ENCODE data around the gene NTM.
"Not testable (repeated sequence)": the region's sequence is repeated elsewhere in the genome, so short reads cannot be mapped to it uniquely, and the experiment has no call there.

NTM gene

DNA sequence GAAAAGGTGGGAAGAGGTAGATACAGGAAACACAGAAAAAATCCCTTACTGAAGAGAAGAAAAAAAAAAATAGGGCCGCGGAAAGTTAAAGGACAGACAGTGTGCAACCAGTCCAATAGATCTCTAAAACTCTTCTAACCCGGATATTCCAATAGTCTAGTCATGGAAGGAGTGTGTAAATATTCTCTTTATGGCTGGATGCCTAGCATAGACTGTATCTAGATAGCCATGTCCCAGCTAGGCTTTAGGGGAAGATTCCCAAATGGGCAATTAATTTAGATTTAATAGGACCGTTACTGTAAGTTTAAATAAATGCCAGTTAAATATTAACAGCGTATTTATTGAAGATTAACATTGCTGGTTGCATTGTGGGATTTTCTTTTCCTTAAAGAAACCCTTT is 532.7 kb downstream of the NTM start:
- no peak for DNase-seq

DNA sequence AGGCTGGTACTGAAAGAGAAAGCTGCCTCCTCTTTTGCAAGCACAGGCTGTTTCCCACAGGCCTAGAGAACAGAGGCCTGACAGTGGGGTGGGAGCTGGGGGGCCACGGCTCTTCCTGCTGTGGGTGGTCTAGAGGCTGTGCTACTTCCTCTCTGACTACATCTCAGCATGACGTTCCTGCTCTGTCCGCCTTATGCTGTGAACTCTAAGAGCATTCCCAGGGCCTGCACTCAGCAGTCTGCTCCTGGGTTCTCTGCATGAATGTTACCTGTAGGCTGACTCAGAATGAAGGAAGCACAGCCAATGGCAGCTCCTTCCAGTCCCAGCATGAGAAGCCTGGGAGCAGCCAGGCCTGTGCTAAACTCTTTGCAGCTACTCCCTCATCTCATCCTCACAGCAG is 534.3 kb downstream of the NTM start:
- no peak for DNase-seq

DNA sequence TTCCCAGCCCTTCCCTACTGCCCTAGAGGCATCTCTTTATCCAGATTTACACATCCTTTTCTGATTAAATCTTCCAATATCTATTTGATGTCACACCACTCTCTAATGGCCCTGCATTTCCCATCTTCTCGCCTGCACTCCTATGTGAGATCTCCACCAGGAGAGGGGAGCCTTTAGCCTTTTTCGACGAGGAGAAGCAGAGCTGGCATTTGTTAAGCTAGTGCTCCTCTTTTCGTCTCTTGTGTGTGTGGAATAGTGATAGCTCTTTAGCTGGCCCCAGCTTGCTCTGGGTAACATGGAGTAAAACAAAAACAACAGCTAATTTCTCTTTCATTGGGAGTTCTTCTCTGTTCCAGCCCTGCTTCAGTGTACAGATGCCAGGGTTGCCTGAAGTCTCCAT is 536.5 kb downstream of the NTM start:
- no peak for DNase-seq

DNA sequence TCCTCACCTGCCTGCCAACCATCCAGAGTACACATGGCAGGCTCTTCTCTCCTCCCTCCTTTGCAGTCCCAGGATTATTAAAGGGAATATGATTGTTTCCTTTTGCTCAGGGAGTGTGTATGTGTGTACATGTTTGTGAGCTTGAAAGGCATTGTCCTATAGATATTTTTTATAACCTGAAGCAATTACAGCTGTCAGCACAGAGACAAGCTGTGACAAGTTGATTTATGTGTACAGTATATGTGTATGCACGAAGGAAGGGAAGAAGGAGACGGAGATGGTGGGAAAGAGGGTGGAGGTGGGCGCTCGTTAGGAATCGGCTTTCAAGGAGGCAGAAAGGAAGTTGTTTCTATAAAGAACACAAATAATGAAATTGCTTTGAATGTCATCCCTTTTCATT is 537.0 kb downstream of the NTM start:
- no peak for DNase-seq

DNA sequence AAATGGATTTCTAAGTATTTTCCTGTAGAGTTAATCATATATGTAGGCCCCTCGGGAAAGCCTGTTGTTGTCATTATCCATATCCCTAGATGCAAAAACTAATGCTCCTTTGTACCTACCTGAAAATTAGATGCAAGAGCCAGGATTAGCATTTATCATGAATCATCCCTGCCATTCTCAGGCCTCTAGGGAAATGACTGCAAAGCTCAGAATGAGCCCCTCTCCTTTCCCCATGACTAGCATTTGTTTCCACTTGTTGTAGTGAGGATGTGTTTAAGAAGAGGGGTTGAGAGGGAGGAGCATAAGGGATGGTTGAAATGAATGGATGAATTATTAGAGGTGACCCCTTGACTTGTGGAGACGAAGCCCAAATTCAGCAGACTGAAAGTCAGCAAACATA is 537.9 kb downstream of the NTM start:
- DNase-seq, result no peak

DNA sequence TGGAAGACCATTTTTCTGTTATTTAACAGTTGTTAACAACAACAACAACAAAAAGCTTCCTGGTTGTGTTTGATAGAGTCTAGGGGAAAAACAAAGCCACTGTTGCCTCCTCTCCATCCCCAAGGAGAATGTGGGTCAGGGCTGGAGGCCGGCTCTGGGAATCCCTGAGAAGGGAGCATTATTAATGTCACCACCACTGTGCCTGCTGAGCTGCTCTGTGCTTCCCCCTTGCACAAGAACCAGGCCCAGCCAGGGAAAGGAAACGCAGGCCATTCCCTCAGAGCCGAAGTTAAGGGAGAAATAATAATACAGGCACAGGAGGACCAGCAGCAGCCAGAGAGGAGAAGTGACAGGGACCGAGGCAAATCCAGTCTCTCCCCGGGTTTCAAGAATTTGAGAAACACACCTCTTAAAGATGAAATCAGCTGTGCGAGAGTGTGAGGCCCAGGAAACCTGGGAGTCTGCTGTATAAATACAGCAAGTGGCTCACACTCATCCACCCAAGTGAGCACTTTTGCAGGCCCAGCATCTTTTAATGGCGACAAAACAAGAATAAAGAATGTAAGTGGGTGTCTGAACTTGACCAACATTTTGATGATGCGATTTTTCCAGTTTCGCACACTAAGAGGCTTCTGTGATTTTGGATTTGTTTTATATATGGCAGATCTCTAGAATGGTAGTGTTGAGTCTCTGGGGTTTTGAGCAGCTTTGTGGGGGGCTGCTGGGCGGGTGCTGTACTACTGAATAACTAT is 539.2 kb downstream of the NTM start:
- DNase-seq, result no peak

DNA sequence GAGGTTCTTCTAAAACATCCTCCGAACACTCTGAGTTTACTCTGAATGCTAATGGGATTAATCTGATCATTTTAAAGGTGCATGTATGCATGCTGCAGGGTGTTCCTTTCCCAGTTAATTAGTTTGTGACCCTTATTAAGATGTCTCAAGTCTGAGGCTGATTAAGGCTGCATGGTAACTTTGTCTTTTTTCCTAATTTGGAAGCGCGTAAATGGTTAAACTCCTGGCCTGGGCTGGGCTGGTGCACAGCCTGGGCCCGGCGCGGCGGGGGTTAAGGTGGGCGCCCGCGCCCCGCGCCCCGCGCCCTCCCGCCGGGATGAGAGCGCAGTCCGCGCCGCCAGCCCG is 539.7 kb downstream of the NTM start:
- DNase-seq, result no peak

DNA sequence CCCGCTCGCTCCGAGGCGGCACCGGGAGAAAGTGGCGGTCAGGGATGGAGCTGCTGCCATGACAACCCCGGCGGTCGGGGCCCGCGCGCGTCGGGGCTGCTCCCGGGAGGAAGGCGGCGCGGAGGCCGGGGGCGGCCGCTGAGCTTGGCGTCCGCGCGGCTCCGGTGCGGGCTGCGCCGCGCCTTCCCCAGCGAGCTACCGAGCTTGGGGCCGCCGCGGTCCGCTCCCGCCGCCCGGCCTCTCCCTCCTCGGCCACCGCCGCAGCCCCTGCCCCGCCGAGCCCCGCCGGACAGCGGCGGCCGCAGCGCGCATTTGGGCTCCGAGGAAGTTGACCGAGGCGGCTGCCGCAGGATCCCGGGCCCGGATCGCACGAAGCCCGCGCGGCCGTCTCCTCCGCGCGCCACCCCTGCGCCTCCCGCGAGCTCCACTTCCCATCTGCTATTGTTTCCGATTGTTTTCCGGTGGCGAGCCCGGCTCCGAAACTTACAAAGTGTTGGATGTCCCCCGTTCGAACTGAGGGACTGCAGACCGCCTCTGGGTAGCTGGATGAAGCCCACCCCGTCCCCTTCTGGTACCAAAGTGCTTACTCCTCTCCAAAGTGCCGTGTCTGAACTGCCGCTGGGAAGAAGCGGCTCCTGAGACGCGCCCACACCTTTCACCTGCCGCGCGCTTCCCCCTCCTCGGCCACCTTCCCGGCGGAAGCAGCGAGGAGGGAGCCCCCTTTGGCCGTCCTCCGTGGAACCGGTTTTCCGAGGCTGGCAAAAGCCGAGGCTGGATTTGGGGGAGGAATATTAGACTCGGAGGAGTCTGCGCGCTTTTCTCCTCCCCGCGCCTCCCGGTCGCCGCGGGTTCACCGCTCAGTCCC is 540.3 kb downstream of the NTM start:
- DNase-seq, result no peak

DNA sequence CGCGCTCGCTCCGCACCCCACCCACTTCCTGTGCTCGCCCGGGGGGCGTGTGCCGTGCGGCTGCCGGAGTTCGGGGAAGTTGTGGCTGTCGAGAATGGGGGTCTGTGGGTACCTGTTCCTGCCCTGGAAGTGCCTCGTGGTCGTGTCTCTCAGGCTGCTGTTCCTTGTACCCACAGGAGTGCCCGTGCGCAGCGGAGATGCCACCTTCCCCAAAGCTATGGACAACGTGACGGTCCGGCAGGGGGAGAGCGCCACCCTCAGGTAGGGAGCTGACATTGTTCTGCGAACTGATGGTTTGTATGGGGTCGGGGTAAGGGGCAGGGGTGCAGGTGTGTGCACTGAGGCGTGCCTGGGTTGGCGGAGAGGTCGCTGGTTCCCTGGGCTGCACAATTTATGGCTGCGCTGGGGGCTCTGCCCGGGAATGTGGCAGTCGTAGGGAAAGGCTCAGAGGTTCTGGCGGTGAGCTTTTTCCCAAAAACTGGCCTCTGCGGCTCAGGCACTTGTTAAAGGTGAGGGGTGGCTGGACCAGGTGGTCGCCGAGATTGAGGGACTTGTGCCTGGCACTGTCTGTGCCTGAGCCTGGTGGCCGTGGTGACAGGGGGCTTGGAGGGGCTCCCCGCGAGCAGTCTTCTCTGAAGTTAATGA is 541.1 kb downstream of the NTM start:
- DNase-seq, result not testable (repeated sequence)

DNA sequence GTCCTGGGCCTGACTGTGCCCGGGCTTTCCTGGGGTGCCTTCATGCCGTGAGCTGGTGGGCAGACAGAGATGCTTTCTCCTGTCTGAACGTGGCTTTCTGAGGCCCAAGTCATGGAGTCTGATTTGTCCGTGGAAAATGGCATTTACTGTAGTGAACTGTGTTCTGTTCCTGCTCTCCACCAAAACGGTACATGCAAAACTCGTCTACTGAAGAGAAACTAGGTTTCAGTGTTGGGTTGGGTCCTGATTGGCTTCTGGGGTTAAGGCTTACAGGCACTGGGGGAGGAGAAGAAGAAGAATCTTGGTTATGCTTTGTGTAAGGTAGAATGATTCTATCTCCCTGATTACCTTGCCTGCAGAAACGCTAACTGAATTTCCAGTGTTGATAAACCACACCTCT is 541.7 kb downstream of the NTM start:
- no peak for DNase-seq

DNA sequence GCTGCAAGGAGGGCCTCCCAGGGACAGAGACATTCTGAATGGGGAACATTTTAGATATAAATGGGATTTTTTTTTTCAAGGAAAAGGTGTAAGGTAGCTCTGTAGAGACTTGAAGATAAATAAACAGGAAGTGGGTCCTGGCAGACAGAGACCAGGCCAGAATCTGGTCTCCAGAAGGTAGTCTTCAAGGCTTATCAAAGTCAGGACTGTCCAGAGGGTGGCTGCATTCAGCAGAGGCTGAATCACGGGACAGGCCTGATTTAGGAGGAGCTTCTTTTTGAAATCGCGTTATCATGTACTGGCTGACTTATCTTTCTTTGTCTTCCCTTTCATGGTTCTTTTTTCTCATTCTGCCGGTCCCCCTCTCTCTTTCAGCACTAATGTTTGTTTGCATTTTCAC is 542.9 kb downstream of the NTM start:
- no peak for DNase-seq

DNA sequence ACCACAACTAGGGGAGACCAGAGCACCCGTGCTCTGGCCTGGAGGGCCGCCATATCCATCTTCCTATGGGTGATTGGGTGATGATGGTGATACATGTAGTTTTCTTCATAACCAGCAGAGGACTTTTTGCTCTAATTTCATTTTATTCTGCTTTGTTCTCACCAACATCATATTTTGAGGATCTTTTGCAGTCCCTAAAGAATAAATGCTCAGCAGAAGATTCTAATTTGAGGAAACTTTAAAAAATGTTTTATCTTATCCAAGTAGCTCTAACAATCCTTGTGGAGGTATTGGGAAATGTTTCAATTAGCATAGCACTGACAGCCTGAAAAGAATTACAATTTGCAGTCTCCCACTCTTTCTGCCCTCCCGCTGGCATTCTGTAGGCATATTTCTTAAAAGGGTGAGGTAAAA is 544.0 kb downstream of the NTM start:
- no peak for DNase-seq

DNA sequence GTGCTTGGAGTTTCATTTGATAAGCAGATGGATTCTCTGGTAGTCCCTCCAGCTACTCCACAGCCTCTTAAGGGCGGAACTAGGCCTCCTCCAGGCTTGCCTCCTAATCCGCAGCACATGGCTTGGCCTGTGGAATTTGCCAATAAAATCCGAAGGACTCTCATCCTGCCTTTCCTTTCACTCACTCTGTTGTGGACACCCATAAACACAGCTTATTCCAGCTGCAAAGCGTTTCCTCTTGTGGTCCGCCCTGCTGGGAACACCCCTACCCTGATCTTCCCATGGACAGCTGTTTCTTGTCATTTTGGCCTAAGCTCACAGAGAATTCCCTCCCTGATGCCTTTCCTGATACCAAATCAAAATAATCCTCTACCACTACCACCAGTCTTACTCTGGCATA is 546.2 kb downstream of the NTM start:
- DNase-seq, result no peak

DNA sequence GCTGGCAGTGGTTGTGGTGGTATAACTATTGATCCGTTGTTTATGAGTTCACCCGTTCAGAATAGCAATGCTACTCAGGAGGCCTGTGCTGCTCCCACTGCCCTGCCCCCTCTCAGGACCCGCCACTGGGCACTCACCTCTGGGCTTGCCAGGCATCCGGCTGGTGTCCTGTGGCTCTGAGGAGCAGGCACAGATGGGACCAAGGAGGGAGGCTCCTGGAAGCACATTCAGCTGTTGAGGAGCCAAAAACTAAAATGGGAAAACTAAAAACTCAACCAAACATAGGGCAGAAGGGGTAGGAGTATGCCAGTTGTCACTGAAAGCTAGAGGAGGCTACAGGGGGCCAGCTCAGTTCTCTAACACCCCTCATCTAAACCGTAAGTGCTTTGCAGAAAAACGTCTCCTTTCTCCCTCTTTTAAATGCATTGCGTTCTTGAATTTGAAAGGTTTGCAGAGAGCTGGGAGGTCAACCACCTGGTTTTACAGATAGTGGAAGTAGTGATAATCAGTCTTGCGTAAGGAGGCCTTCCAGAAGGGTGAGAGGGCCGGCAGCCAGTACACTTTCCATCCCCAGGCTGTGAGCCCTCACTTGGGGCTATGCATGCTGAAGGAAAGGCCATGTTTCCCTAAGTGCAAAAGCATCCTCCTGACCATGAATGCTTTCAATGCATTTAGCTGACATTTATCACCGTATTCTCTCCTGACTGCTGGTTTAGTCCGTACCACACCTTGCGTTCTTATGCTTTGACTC is 547.4 kb downstream of the NTM start:
- DNase-seq, result no peak

DNA sequence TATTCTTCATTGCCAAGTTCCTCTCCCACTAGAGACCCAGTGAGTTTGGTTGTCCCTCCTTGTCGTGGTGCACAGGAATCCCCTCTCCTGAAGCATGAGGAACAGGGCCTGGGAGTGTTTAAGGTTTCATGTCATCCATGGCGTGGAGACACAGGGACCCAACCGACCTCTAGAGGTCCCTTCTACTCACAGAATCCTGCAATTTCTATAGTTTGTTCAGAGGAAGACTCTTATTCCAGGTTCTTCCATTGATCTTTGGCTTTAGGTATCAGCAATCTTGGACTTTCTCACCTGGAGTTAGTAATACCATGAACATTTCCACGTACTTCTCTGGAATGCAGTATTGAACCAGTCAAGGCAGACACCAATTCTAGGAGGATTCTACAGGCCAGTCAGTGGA is 548.2 kb downstream of the NTM start:
- no peak for DNase-seq

DNA sequence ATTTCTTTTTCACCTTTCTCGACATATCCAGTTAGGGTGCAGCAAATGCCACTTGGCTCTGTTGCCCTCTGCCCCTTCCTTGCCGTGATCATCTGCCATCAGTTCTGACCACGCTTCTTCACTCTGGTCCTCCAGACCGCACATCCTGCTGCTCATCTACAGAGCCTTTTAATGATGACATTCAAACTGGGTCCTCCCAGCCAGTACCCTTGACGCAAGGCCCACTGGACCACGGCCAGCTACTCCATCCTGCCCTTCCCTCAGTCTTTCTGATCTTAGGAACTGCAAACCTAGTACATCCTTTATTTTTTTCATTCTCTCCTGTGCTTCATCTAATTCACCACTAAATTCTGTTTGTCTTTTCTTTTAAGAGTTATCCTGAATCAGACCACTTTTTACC is 551.8 kb downstream of the NTM start:
- no peak for DNase-seq

DNA sequence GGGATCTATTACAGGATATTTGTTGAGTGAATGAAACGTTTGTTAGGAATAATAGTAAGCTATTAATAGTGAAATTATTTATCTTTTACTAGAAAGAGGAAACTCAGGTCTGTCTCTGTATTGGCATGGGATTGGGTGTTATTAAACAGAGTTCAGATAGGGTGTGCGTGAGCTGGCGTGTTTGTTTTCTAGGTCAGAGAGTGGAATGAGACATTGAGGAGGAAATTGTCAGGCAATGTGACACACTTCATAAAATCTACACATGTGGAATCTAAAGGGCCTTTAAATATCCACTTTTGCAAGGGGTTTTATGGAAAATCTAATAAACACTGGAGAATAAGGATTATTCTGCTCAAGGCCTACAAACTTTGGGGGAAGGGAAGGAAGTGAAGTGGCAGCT is 552.9 kb downstream of the NTM start:
- DNase-seq, result no peak

DNA sequence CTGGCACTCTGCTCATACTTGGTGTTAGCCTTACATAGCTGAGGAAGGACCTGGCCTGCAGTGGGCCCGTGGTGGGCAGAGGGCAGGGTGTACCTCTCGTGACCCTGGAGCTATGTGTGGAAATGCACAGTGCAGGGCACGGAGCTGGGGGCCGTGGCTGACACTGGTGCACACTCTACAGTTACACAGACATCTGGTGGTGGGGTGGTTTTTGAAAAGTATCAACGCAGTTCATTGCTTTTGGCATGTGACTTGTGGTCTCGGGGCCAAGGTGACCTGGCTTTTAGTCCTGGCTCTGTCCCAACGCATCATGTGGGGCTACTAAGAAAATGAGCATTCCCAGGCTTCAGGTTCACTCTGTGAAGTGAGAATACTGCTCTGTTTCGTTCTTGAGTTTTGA is 553.6 kb downstream of the NTM start:
- DNase-seq, result no peak

DNA sequence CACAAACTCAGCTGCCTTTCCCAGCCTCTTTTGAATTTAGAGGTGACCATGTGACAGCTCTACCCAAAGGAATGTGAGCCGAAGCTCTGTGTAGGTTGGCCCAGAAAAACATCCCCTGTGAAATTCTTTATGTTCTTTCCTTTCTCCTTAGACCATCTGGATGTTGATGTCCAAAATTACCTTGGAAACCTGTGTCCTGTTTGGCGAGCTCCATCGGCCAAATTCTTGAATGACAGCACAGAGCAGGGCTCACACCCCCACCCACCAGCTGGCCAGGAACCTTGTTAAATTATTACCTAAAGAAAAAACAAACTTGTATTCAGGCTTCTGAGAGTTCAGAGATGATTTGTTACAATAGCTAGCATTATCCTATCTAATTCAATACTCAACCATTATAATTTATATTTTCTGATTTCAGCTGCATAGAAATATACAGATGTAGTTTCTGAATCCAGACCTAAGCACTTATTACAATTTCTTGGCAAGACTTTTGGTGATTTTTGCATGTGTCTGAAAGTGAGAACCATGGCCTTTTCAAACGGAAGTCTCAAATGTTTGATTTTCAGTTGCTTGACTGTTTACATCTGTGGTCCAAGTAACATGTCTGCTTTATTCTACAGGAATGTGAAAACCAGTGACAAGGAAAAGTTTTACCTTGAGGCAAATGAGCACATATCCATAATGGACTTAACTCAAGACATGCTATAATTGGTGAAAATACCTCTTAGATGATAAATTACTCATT is 554.2 kb downstream of the NTM start:
- no peak for DNase-seq

DNA sequence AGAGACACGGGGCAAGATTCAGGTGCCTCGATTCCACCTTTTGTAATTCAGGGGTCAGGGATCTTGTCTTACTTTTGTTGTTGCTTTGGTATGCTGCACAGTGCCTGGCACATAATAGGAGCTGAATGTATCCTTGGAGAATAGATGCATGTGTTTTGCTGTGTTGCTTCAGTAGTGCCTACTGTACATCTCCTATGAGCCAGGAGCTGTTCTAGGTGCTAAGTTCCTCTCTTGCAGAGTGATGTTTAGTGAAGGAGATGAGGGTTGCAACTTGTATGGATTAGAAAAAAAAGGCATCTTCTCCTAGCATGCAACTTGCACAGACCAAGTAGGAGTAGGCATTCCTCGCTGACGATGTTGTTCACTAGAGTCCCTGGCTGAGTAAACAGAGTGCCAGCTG is 555.4 kb downstream of the NTM start:
- no peak for DNase-seq

DNA sequence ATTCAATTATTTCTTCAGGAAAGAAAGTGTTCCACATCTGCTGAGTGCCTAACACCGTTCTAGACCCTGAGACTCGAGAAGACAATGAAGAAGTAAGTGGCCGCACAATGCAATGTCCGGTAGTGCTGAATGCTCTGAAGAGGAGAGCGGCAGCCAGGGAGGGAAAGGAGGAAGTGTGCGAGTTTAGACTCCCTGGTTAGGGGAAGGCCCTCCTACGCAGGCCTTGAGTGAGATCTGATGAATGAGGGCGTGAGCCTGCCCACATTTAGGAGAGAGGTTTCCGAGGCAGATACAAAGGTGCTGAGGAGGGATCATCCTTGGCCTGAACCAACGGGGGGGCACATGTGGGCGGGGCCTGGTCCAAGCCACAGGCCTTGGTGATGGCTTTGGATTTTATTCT is 558.6 kb downstream of the NTM start:
- DNase-seq, result no peak

DNA sequence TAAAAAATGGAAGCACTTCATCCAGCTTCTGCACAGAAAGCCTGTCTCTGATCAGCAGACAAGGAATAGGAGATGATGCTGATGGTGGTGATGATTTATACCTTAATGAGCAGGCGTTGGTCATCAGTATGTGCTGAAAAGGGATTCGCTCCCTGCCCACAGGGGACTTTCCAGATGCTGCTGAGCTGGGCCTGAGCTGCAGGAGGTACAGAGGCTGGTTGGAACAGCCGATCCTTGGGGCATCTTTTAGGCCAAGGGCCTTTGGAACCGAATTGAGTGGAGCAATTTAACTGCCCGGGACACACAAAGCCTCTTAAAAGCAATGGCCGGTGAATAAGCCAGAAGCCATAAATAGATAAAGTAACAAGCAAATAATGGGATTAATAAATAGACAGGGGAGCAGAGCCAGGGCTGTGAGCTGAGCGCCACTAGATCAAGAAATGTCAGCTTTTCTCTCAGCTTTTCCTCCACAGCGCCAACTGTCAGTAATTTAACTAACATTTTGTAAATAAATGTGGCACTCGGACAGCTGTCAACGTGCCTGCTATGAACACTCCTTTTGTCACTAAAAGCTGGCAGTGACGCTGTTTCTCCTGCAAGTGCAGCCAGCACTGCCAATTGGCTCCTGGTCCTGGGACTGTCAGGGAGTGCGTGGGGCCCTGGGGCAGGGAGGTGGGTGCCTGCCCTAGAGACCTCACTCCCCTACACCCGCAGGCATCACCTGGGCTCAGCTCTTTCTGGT is 562.3 kb downstream of the NTM start:
- DNase-seq, result no peak

All from stimulated activated CD4-positive, alpha-beta T cell treated with anti-CD3 and anti-CD28 coated beads, Interleukin-4, amount 100 ng/mL, for 4 hours (primary cell).